Measurements from ENCODE around the gene PDILT. TPM values are rescaled to one million over a fixed set of nuclear protein-coding genes. Genes with fewer than 3 reads are reported as not detected.

The PDILT gene
- total RNA-seq, 1 experiment from 2014 or later: not detected

GRCh38 chr16:20310421-20311395 is 93.8 kb downstream of the PDILT start:
- Histone ChIP-seq H4K91ac (ENCODE audit: insufficient read length, low read depth, low read length) (no peak overlapping the region), H3K4me1 (ENCODE audit: insufficient read depth, low read length) (peaks cover 6% of the 10 kb centered on the region), H2AK5ac (ENCODE audit: insufficient read length, low read length) (no peak overlapping the region), H4K20me1 (ENCODE audit: control insufficient read depth, insufficient read depth, insufficient read length) (no peaks in the 10 kb centered on the region), H2BK15ac (ENCODE audit: low read depth, low read length) (no peak overlapping the region), H3K23ac (ENCODE audit: insufficient read length, low read depth, low read length) (no peak overlapping the region), H3K9ac (ENCODE audit: extremely low read depth, insufficient read length, low read length) (no peak overlapping the region), H3K23me2 (ENCODE audit: insufficient read length, low read depth, low read length, poor library complexity, severe bottlenecking) (no peaks in the 10 kb centered on the region), H4K5ac (ENCODE audit: insufficient read length, low read depth, low read length) (no peak overlapping the region), H3K79me2 (ENCODE audit: insufficient read depth, low read length) (no peaks in the 10 kb centered on the region), H2BK20ac (ENCODE audit: low read depth, low read length, poor library complexity, severe bottlenecking) (no peak overlapping the region), H3K14ac (ENCODE audit: insufficient read depth, low read length) (no peak overlapping the region), H3K4me2 (ENCODE audit: insufficient read depth, insufficient read length, low read length) (no peak overlapping the region), H3K27me3 (ENCODE audit: insufficient read depth, low read length) (no peaks in the 10 kb centered on the region), H2BK120ac (ENCODE audit: low read depth, low read length, poor library complexity, severe bottlenecking) (no peak overlapping the region), H3K79me1 (ENCODE audit: insufficient read depth, low read depth, low read length, poor library complexity, severe bottlenecking) (no peaks in the 10 kb centered on the region), H3T11ph (ENCODE audit: low read length) (no peak overlapping the region), H2BK5ac (ENCODE audit: insufficient read length, low read length) (no peak overlapping the region), H4K8ac (replicated peaks; ENCODE audit: insufficient read length, low read depth, low read length) (no peak overlapping the region), H2BK12ac (ENCODE audit: insufficient read length, low read depth, low read length) (no peak overlapping the region), H3K56ac (ENCODE audit: insufficient read length, low read depth, low read length) (no peak overlapping the region), H3K18ac (ENCODE audit: insufficient read length, low read depth, low read length) (no peak overlapping the region), H2AFZ (ENCODE audit: low read length) (no peak overlapping the region), H3K27ac (ENCODE audit: insufficient read length, low read depth, low read length) (no peak overlapping the region), H3K4ac (ENCODE audit: low read depth, low read length) (no peak overlapping the region), H3K9me3 (ENCODE audit: control insufficient read depth, low read depth, low read length) (no peaks in the 10 kb centered on the region)
- no CpG with 5 or more reads among the region's 11 CpGs for WGBS (ENCODE audit: extremely low coverage, insufficient read length, low lambda C conversion rate)
- Mint-ChIP-seq H3K27ac (no peak overlapping the region), H3K4me1 (peaks cover 8 to 12% of the 10 kb centered on the region in 2 experiments; a peak in 2 of 4 replicates), H3K27me3 (ENCODE audit: low read depth) (no peaks in the 10 kb centered on the region; the same call in 1 of the 2 replicates), H3K4me3 (no peak overlapping the region), H3K9me3 (peaks cover 0 to 4% of the 10 kb centered on the region in 2 experiments; a peak in 1 of 5 replicates), H3K36me3 (ENCODE audit: insufficient read depth in 1 of 3, low read depth in 3 of 3) (no peaks in the 10 kb centered on the region)
- no peak for DNase-seq
- TF ChIP-seq, protein P1, sequence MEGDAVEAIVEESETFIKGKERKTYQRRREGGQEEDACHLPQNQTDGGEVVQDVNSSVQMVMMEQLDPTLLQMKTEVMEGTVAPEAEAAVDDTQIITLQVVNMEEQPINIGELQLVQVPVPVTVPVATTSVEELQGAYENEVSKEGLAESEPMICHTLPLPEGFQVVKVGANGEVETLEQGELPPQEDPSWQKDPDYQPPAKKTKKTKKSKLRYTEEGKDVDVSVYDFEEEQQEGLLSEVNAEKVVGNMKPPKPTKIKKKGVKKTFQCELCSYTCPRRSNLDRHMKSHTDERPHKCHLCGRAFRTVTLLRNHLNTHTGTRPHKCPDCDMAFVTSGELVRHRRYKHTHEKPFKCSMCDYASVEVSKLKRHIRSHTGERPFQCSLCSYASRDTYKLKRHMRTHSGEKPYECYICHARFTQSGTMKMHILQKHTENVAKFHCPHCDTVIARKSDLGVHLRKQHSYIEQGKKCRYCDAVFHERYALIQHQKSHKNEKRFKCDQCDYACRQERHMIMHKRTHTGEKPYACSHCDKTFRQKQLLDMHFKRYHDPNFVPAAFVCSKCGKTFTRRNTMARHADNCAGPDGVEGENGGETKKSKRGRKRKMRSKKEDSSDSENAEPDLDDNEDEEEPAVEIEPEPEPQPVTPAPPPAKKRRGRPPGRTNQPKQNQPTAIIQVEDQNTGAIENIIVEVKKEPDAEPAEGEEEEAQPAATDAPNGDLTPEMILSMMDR (conservative IDR thresholded peaks at IDR 0.05): no peak

Measured in H9 (cell line).